Frontal cortex (tissue), 4 donors: Measurements from ENCODE around the gene PPP1R1B. TPM values are rescaled to one million over a fixed set of nuclear protein-coding genes. Genes with fewer than 3 reads are reported as not detected.

ENCODE experiments used
- DNase-seq, 2 donors: peaks; one replicate each; pipeline ENCODE4 v3.0.0; 2012; ENCODE audit warnings: low spot score in 2 of 2
- FAIRE-seq: peaks from 2 replicates; lab custom pipeline; 2012; peaks lifted over from hg19 to GRCh38; lab: Jason Lieb, UNC
- total RNA-seq: library from RNA; depleted of rRNA; stranded (reverse); fragments of >200 nt; gene quantifications from one replicate; pipeline ENCODE4 v1.2.3, GENCODE V29; 2014
- donor health status: control.
- donor health status: control.
- donor health status: control.

Gene PPP1R1B
- total RNA-seq, 1 donor from 2014 or later = 27.3 TPM

DNA sequence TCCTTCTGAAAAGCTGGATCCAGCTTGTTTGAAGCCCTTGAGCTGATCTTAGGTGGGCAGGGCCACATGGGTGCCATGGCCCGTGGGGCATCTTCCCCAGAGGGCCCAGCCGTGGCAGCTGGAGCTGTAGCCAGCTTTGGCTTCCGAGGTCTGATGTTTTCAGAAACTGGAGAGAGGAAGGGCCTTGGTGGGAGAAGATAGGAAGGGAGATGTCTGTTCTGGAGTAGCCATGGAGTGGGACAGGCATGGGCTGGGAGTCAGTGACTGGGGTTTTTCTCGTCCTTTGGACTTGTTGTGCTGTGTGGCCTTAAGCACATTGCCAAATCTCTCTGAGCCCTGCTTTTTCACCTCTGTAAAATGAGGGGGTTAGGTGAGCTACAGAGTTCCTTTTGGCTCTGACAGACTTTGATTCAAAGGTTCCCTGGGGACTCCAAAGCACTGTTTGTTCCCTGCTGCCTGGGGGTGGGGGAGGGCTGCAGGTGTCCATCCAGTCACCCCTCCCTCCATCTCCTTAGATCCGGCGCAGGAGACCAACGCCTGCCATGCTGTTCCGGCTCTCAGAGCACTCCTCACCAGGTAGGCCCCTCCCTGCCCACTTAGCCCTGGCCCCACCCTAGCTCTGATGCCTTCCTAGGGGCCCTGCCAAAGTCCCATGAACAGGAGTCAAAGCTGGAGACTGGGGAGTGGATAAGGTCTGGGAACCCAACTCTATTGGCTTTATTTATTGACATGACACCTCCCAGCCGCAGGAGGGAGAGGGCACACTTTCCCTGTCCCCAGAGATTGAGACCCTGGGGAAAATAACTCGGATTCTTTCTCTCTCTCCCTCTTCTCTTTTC is 2.1 kb downstream of the PPP1R1B start:
- DNase-seq = no peak
- no peak for FAIRE-seq

DNA sequence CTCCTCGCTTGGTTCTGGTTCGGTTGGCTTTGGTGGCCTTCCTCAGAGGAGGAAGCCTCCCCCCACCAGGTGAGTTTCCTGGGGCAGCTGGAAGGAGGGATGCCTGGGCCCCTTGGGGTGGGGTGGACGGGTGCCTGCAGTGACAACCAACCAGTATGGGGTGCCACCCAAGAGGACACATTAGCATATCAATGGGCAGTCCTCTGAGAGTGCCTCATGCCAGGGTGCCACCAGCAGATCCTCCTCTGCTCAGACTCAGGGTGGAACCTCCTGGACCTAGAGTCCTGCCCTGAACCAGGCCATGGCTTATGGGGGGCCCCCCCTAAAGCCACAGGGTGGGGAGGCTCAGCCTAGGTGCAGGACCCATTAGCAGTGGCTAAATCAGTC is 2.7 kb downstream of the PPP1R1B start:
- no peak for FAIRE-seq

DNA sequence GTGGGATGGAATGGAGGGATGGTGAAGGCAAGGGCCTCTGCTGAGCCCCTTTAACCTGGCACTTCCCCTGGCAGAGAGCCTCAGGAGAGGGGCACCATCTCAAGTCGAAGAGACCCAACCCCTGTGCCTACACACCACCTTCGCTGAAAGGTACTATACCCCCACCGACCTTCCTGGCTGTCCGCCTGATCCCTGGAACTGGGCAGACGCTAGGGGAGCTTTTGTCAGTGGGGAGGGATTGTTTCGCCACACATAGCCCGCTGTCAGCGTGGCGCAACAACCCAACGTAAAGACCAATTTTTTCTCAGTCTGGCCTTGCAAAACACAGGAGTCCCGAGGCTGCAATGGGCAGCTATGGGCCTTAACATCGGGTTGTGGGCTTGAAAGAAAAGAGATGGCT is 3.1 kb downstream of the PPP1R1B start:
- no peak for DNase-seq
- FAIRE-seq = no peak

More for the DNA sequence above, 2.7 kb downstream of the PPP1R1B start:
- DNase-seq = no peak

DNA sequence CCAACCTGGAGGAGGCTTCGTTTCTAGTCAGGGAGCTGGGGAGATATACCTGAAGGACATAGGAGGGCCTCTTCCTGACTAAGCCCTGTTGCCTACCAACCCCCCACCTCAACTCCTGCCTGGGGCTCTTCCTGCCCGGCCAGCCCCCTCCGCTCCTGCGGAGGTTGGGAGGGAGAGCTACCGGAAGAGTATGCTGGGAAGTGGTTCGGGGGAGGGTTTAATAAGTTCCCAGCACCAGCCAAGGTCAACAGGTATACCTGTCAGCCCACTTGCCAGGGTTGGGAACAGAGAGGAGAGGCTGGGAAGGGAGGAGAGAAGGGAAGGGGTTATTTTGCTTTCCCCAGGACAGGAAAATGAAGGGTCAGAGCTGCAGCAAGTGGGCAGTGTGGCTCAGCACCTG is 4.7 kb downstream of the PPP1R1B start:
- DNase-seq = no peak
- FAIRE-seq = no peak

DNA sequence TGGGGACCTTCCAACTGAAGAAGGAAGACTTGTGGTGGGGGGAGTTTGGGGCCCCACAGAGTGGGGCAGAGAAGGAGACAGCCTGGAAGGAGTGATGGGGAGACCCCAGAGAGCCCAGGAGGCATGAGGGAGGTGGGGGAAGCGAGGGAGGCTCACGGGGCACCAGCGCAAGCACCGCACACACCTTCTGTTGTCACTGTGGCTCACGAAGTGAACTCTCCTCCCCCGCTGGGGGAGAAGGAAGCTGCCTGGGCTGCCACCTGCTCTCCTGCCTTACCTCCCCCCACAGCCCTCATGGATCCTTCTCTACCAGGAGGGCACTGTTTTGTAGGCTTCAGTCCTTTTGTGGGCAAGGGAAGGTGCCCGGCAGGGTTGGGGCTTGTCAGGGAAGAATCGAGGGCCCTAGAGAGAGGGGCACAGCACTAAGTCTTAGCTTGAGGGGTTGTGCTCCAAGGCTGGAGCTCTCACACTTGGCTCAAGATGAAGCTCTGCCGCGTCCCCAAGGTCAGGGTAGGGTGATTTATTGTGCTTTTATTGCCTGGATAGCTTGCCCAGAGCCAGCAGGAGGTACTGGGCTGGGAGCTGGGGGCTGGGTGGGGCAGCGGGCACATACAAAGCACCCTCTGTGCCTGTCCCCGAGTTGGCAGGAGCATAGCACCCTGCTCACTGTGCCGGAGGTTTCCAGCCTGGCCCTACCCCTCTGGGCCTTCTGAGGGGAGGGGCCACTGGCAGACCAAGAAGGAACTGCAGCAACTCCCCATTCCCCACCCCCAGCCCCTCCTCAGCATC is 5.6 kb downstream of the PPP1R1B start:
- peak; percentile 70 to 72 for DNase-seq
- FAIRE-seq = no peak

DNA sequence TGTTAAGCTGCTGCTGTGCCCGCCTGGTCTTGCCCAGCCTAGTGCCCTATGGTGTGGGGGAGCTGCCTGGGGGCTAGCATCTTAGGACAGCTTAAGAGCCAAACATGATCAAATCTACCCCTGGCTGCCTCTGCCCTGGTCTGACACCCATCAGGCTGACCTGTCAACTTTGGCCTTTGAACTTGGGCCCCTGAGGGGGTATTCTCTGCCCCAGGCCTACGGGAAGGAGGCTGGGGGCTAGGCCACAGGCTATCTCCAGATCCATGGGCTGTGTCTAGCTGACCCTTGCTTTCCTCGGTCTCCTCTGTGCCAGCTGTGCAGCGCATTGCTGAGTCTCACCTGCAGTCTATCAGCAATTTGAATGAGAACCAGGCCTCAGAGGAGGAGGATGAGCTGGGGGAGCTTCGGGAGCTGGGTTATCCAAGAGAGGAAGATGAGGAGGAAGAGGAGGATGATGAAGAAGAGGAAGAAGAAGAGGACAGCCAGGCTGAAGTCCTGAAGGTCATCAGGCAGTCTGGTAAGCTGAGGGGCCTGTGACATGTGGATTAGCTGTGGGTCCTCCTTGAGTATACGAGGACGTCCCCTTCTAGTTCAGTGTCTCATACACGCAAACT is 6.9 kb downstream of the PPP1R1B start:
- FAIRE-seq (no peak), DNase-seq (no peak)

DNA sequence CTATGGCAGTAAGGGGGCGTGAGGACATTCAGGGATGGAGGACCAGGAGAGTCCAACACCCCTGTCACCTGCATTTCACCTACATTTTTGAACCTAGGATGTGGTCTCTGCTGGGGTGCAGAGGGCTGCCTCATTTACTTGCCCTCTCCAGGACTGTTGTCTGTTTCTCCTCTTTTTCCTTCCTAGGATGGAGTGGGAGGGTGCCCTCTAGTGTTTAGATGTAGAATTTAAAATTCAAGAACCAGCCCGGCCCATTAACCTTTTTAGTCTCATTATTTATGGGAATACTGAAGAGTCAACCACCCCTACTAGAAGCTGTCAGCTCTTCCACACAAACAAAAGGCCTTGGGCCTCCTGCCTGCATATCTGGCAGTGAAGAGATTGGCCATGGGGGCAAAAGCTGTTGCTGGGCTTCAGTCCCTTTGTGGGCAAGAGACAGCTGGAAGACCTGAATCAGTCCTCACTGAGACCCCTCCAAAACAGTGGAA is 7.7 kb downstream of the PPP1R1B start:
- no peak for FAIRE-seq

DNA sequence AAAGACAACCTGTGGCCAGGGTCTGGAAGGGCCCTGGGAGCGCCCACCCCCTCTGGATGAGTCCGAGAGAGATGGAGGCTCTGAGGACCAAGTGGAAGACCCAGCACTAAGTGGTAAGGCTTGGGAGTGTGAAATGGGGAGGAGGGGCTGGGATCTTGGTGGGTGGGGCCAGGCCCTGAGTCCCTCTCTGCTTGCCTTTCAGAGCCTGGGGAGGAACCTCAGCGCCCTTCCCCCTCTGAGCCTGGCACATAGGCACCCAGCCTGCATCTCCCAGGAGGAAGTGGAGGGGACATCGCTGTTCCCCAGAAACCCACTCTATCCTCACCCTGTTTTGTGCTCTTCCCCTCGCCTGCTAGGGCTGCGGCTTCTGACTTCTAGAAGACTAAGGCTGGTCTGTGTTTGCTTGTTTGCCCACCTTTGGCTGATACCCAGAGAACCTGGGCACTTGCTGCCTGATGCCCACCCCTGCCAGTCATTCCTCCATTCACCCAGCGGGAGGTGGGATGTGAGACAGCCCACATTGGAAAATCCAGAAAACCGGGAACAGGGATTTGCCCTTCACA is 8.9 kb downstream of the PPP1R1B start:
- FAIRE-seq (no peak), DNase-seq (no peak)

More for the DNA sequence above, 7.7 kb downstream of the PPP1R1B start:
- peak in 1 of 2 donors; percentile 59 for DNase-seq

DNA sequence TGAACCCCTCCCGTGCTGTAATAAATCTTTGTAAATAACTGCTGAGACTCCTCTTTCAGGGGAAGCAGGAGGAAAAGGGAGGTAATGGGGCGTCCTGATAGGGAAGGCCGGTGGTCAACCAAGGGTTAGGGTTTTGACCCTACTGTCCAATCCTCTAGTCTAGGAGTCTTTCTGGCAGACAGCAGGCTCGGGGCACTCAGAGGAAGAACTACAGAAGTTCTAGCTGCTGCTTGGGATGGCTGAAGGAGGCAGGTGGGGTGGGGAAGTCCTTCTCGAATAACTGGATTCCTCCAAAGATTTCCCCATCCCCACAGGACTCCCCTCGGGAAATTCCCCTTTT is 9.8 kb downstream of the PPP1R1B start:
- FAIRE-seq (no peak), DNase-seq (no peak)

DNA sequence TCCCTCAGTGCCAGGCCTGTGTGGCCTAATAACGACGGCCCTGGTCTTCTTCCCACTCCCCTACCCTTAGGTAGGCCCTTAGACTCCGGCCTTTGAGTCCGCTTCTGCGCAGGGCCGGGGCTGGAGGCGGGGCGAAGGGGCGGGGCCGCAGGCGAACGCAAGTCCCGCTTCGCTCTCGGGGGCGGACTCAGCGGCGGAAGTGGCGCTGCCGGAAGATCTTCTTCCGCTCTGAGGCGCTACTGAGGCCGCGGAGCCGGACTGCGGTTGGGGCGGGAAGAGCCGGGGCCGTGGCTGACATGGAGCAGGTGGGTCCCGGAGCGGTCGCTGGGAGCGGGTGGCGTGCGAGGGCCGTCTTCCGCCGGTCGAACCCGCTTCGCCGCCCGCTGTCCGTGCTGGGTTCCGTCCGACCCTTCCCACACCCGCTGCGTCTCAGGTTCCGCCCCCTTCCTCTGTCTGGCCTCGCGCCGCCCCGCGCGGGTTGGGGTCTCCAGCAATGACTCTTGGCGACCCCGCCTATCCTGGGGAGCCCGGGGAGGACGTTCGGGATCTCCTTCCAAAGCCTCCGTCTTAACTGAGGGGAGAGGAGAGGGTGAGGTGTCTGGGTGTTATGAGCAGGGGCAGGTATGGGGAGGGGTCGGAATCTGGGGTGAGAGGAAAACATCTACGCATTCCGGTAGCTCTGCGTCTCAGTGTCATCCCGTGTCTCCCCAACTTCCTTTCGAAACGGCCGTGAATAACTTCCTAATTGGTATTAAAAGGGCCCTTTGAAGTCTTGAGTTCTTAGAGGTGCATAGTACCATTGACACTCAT is 10.4 kb downstream of the PPP1R1B start, which contains the start of gene STARD3:
Gene STARD3, plus strand, starts transcription at position 218 of the 810 bp plus-strand sequence. CDS start 16,388 bp downstream, outside the sequence.
- DNase-seq = peak; percentile 91 to 96
- FAIRE-seq = no peak

DNA sequence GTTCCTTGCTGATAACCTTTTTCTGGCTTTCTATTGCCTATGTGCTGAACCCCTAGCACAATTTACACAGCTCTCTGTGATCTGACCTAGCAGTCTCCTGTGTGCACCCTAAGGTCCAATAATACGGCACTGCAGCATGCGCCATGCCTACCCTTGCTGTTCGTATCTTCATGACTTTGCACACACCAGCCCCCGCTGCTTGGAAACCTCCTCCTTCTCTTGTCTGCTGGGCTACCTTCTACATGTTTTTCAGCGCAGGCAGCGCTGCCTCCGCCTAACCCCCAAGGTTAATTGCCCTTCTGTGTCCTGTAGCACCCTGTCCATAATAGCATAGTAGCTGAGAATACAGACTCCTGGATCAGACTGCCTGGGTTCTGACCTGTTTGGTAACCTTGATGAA is 11.6 kb downstream of the PPP1R1B start:
- FAIRE-seq = no peak
- no peak for DNase-seq

DNA sequence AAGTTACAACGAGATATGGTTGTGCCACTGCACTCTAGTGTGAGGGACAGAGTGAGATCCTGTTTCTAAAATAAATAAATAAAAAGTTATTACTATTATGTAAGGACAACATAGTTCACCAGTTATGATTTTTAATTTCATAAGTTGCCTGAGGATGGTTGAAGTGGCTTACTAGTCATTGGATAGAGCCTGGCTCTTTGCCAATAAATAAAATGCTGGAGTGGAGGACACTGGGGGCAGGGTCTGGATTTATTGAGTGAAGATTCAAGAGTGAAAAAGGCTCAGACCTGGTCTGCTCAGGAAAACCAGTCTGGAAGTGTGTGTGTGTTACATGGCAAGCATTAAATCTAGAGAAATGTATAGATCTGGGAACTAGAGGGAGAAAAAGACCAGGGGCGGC is 12.3 kb downstream of the PPP1R1B start:
- FAIRE-seq (no peak), DNase-seq (no peak)

DNA sequence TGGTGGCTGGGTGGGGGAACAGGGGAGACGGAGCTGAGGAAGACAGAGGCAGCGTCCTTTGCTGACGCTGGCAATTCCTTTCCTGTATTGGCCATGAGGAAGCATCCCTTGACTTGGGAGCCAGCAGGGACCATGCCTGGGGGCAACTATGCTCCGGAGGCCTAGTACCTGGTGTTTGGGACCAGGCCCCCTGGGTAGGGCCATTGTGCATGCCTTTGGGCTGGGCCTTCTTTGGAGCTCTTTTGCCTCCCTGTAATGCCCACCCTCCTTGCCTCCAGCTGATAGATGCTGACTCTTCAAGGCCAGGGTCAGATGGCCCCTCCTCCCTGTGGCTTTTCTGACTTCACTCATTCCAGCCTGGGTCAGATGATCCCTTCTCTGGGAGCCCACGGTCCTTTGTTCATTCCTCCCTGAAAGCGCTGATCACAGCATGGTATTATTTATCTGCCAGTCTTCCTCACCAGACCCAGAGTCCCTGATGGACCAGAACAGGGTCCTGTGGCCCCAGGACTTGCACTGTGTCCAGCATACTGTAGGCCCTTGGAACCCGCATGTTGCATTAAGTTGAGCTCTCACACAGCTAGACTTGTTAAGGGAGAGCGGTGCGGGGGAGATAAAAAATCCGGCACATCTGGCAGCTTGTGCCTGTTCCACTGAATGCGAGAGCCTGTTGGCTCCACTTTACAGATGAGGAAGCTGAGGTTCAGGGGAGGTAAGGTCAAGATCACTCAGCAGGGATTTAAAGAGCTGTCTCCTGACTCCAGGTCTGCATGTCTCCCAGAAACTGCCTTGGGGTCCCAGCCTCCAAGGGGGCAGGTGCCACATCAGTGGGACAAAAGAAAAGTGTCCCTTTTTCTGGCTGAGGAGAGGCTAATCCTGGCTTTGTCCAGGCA is 13.1 kb downstream of the PPP1R1B start:
- no peak for DNase-seq
- no peak for FAIRE-seq

DNA sequence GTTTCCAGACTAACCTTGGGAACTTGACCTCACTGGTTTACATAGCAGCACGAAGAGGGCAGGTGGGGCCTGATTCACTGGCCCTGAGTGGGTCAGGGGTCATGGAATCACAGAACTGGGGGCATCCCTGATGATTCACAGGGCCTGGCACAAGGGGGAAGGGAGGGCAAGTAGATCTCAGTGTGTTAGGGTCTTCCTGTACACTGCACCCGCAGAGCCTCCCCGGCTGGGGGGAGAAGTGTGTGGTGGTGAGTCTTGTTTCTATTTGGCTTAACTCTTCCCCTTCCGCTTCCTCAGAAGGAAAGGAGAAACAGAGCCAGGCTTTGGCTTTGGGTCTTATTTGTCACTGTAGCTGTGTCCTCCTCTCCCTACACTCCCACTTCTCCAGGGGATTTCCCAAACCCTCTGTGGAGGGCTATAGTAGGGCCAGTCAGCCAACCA is 13.9 kb downstream of the PPP1R1B start:
- FAIRE-seq (no peak), DNase-seq (no peak)

DNA sequence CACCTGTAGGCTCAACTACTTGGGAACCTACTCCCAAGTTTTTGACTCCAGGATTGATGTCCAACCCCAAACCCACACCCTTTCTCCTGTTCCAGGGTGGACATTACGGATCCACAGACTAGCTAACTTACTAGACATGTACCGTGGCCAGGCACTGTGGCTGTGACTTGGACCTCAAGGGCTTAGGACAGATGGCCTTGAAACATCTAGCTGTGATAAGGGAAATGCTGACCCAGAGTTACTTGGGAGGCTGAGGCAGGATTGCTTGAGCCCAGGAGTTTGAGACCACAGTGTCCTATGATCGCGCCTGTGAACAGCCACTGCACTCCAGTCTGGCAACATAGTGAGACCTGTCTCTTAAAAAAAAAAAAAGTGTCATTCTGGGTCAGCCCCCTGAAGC is 14.3 kb downstream of the PPP1R1B start:
- FAIRE-seq = no peak
- DNase-seq = no peak

DNA sequence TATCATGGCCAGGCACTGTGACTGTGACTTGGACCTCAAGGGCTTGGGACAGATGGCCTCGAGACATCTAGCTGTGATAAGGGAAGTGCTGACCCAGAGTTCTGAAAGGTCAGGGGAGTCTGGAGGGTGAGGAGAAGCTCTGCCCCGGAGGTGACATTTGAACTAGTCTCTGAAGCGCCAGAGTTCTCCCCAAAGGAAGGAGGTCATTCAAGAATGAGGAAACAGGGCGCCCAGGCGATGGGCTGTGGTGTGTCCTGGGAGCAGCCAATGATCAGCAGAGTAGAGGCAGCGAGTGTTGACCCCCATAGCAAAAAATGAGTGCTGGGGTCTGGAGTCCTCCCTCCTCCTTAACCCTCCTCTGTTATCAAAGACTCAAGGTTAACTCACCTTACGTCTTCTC is 15.1 kb downstream of the PPP1R1B start:
- DNase-seq (no peak), FAIRE-seq (no peak)

DNA sequence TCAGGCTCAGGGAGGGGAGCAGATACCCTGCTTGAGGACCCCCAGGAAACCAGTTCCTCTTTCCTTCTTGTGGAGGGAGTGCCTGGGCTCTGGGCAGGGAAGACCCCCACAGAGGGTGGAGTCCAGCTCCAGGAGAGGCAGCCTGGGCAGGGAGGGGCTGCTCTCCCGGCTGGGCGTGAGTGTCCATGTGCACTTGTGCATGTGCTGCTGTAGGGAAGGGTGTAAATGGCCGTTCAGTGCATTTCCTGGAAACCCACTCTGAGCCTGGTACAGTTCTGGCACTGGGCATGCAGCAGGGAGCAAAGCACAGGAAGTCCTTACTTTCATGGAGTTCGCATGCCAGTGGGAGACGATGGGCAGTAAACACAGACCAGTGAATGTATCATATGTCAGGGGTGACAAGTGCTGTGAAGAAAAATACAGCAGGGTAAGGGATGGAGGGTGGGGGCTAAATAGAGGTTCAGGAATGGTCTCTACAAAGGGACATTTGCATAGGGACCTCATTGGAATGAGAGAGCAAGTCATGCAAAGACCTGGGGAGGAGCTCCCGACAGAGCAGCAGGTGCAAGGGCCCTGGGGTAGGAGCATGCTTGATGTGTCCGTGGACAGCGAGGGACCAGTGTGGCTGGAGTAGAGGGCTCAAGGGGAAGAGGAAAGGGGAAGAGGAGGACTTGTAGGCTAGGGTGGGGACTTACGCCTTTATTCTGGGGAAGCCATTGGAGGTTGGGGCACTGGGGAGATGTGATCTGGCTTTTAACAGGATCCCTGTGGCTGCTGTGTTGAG is 15.7 kb downstream of the PPP1R1B start:
- DNase-seq (no peak), FAIRE-seq (no peak)

DNA sequence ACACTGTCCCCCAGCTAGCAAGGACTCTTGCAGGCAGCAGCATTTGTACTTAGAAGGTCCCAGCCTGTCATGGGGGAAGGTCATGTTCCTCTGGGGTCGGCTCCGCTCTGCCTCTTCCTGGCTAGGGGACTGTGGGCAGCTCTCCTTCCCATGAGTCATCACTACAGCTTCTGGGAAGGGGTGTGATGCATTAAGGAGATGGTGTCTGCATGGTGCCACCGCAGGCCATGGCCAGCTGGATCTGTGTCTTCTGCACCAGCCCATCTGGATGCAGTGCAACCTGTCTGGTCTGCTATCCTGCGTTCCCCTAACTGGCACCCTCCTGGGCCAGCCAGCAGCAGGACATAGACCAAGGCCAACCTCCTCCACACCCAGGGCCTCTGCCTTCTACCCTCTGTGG is 16.5 kb downstream of the PPP1R1B start:
- DNase-seq = no peak
- FAIRE-seq = no peak
